SK-N-SH (cell line): ENCODE data around the gene PMEPA1. TPM values are rescaled to one million over a fixed set of nuclear protein-coding genes. Genes with fewer than 3 reads are reported as not detected.

Experiments used
- CTCF ChIA-PET: fragments of 300-600, 350-600 bp; formaldehyde crosslinking; extraction: SDS; loops from one replicate; lab custom pipeline; 2021; lab: Yijun Ruan, JAX
- POLR2A ChIA-PET: fragments of 350-600 bp; sonication (Branson Sonifier 250); formaldehyde crosslinking; extraction: SDS; loops from one replicate; lab custom pipeline; 2020; ENCODE audit warnings: antibody characterized with exemption, inconsistent platforms; lab: Yijun Ruan, JAX
- DNase-seq: peaks from one replicate; pipeline ENCODE4 v3.0.0; 2012
- H2AFZ ChIP-seq: fragments of 200-600 bp; sonication (generic); 2 replicates; pipeline ENCODE4 v1.8.1; 2016; ENCODE audit warnings: antibody characterized with exemption, mild to moderate bottlenecking, low read depth
- H3F3A ChIP-seq: fragments of 200-600 bp; sonication (generic); replicated peaks from 2 replicates; pipeline ENCODE3; 2016; ENCODE audit warnings: antibody characterized with exemption, mild to moderate bottlenecking; ENCODE audit not compliant: insufficient read depth
- H3K27ac ChIP-seq, 2 experiments: fragments of 200-500 bp in 1 of 2; fragments of 200-600 bp in 1 of 2; sonication (Bioruptor generic) in 1 of 2; sonication (generic), shearing (Covaris generic) in 1 of 2; 2 replicates each; pipeline versions ENCODE4 v1.5.1 to v1.6.1; 2014 to 2016; ENCODE audit warnings: low read depth in 2 of 2, inconsistent platforms in 1 of 2, low read length in 1 of 2, mild to moderate bottlenecking in 1 of 2, mixed read lengths in 1 of 2
- H3K27me3 ChIP-seq: fragments of 200-600 bp; sonication (generic), shearing (Covaris generic); 2 replicates; pipeline ENCODE4 v1.6.1; 2016; ENCODE audit warnings: mixed run types; ENCODE audit not compliant: insufficient read depth
- H3K36me3 ChIP-seq, 2 experiments: fragments of 200-500 bp in 1 of 2; fragments of 200-600 bp in 1 of 2; sonication (Bioruptor generic) in 1 of 2; sonication (generic) in 1 of 2; replicated peaks in 1 of 2; 2 replicates each; pipeline versions ENCODE3 to v1.5.1; 2014 to 2016; ENCODE audit warnings: low read length in 1 of 2, mild to moderate bottlenecking in 1 of 2; ENCODE audit not compliant: insufficient read depth in 2 of 2, control insufficient read depth in 1 of 2
- H3K4me1 ChIP-seq, 2 experiments: fragments of 200-500 bp in 1 of 2; fragments of 200-600 bp in 1 of 2; sonication (Bioruptor generic) in 1 of 2; sonication (generic), shearing (Covaris generic) in 1 of 2; 2 replicates each; pipeline versions ENCODE4 v1.5.1 to v1.6.1; 2014 to 2016; ENCODE audit warnings: low read depth in 1 of 2, low read length in 1 of 2, mixed run types in 1 of 2; ENCODE audit not compliant: insufficient read depth in 2 of 2, control insufficient read depth in 1 of 2
- H3K4me2 ChIP-seq: fragments of 200-600 bp; sonication (generic), shearing (Covaris generic); 2 replicates; pipeline ENCODE4 v1.6.1; 2017; ENCODE audit warnings: mixed run types
- H3K4me3 ChIP-seq, 2 experiments: fragments of 200-500 bp in 1 of 2; fragments of 200-600 bp in 1 of 2; sonication (Bioruptor generic) in 1 of 2; sonication (generic), shearing (Covaris generic) in 1 of 2; 2 replicates each; pipeline versions ENCODE4 v1.5.1 to v1.8.1; 2014 to 2016; ENCODE audit warnings: low read depth in 2 of 2, inconsistent platforms in 1 of 2, low read length in 1 of 2, mild to moderate bottlenecking in 1 of 2, mixed read lengths in 1 of 2, moderate library complexity in 1 of 2
- H3K79me2 ChIP-seq: fragments of 200-600 bp; sonication (generic); 2 replicates; pipeline ENCODE4 v1.8.1; 2017; ENCODE audit warnings: mild to moderate bottlenecking; ENCODE audit not compliant: insufficient read depth
- H3K9ac ChIP-seq: fragments of 200-600 bp; sonication (generic); 2 replicates; pipeline ENCODE4 v1.6.1; 2017; ENCODE audit warnings: mixed run types
- H3K9me2 ChIP-seq: fragments of 200-600 bp; sonication (generic); 2 replicates; pipeline ENCODE4 v1.6.1; 2017; ENCODE audit warnings: mixed run types
- H3K9me3 ChIP-seq: fragments of 200-600 bp; sonication (generic); 2 replicates; pipeline ENCODE4 v1.6.1; 2017; ENCODE audit warnings: mixed run types, mild to moderate bottlenecking, moderate library complexity
- H4K20me1 ChIP-seq: fragments of 200-600 bp; sonication (generic); 2 replicates; pipeline ENCODE4 v1.6.1; 2017; ENCODE audit warnings: mild to moderate bottlenecking, mixed run types; ENCODE audit not compliant: insufficient read depth
- EP300 ChIP-seq, 2 experiments: IDR thresholded peaks; 2 replicates each; pipeline versions ENCODE4 v1.4.0 to v1.6.1; 2012; ENCODE audit warnings: borderline replicate concordance in 1 of 2, low read depth in 1 of 2, low read length in 1 of 2
- EZH2phosphoT487 ChIP-seq: fragments of 200-600 bp; sonication (generic); IDR thresholded peaks from 2 replicates; pipeline ENCODE4 v1.6.1; 2017; ENCODE audit warnings: low read depth, mixed run types, mild to moderate bottlenecking, antibody characterized with exemption, moderate library complexity, borderline replicate concordance
- FOXJ3 ChIP-seq: sonication (generic); formaldehyde crosslinking; IDR thresholded peaks from 2 replicates; pipeline ENCODE4 v1.5.1; 2020; ENCODE audit warnings: mild to moderate bottlenecking, missing genetic modification reagents
- GABPA ChIP-seq: IDR thresholded peaks from 2 replicates; pipeline ENCODE4 v1.4.0; 2012; ENCODE audit warnings: low read depth, mild to moderate bottlenecking
- GATA2 ChIP-seq: sonication (generic); formaldehyde crosslinking; IDR thresholded peaks from 2 replicates; pipeline ENCODE4 v1.5.0; 2020; ENCODE audit warnings: mild to moderate bottlenecking, missing genetic modification reagents
- JUND ChIP-seq: IDR thresholded peaks from 2 replicates; pipeline ENCODE4 v1.4.0; 2012
- MEF2A ChIP-seq: IDR thresholded peaks from 2 replicates; pipeline ENCODE4 v1.4.0; 2012; ENCODE audit warnings: low read depth, borderline replicate concordance
- RCOR1 ChIP-seq: fragments of 150-350 bp; IDR thresholded peaks from 2 replicates; pipeline ENCODE4 v1.6.1; 2017; ENCODE audit warnings: antibody characterized with exemption, low read length
- RFX5 ChIP-seq: IDR thresholded peaks from 2 replicates; pipeline ENCODE4 v1.6.1; 2012; ENCODE audit warnings: mild to moderate bottlenecking, improper control_type of control experiment, low read length
- SIN3A ChIP-seq: IDR thresholded peaks from 2 replicates; pipeline ENCODE4 v1.6.1; 2012; ENCODE audit warnings: low read depth, mild to moderate bottlenecking, low read length, moderate library complexity, borderline replicate concordance
- TCF12 ChIP-seq: IDR thresholded peaks from 2 replicates; pipeline ENCODE4 v1.4.0; 2012
- TEAD4 ChIP-seq: IDR thresholded peaks from 2 replicates; pipeline ENCODE4 v1.4.0; 2012; ENCODE audit warnings: mild to moderate bottlenecking, borderline replicate concordance; ENCODE audit not compliant: insufficient read depth
- ZBTB33 ChIP-seq: IDR thresholded peaks from 2 replicates; pipeline ENCODE4 v1.4.0; 2012; ENCODE audit warnings: low read depth, borderline replicate concordance
- WGBS: methylation state at CpG from one replicate; pipeline ENCODE4 v1.1.6; 2017; ENCODE audit warnings: low lambda C conversion rate; 5-methylcytosine and 5-hydroxymethylcytosine counted together
- polyA plus RNA-seq, 3 experiments: library from polyadenylated mRNA; depleted of rRNA; stranded (reverse); fragments of >200 nt; gene quantifications; 2 replicates each; pipeline ENCODE4 v1.2.3, GENCODE V29; 2012
- TF ChIP-seq, protein P1 (sequence below): fragments of 150-350 bp; IDR thresholded peaks from 2 replicates; pipeline ENCODE4 v1.6.1; 2017; ENCODE audit warnings: antibody characterized with exemption, low read length, low read depth, borderline replicate concordance
- TF ChIP-seq, protein P2 (sequence below): IDR thresholded peaks from 2 replicates; pipeline ENCODE4 v1.4.0; 2012; ENCODE audit warnings: low read depth, borderline replicate concordance

Gene PMEPA1
- polyA plus RNA-seq, 1 of the 3 experiments (the other 2 are of a cell fraction) = 7.1 TPM

GRCh38 chr20:57728762-57729161 is 18.9 kb upstream of the PMEPA1 start (continued):
- TF ChIP-seq, protein P1, sequence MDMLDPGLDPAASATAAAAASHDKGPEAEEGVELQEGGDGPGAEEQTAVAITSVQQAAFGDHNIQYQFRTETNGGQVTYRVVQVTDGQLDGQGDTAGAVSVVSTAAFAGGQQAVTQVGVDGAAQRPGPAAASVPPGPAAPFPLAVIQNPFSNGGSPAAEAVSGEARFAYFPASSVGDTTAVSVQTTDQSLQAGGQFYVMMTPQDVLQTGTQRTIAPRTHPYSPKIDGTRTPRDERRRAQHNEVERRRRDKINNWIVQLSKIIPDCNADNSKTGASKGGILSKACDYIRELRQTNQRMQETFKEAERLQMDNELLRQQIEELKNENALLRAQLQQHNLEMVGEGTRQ = no peak
- no peak for TF ChIP-seq FOXJ3 (CRISPR knock-in tag)
- TF ChIP-seq, all 33 proteins: peak for 0

DNA sequence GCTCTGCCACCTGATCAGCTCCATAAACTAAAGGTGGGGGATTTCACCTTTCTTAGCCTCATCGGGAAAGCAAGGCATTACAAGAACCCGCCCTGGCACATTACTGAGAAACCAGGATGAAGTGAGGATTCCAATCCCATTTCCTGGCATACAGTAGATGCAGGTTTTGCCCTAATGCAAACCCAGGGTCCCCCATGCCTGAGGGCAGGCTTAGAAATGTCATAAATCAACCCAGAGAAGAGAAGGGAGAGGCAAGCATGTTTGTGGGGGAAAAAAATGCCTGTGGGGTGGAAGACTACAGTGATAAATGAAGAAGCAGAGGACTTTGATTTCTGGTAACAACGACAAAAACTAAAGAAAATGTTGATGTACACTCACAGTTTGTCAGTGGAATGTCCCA is 18.0 kb upstream of the PMEPA1 start:
- no peaks in the 10 kb centered on the region for H3K27me3 ChIP-seq
- WGBS = 71% methylated on average over 3 of the region's 3 CpGs
- TF ChIP-seq GABPA = no peak
- no peak for TF ChIP-seq EP300 (IDR thresholded peaks at IDR 0.05; ENCODE audit: borderline replicate concordance in 1 of 2, low read depth in 1 of 2, low read length in 1 of 2)
- TF ChIP-seq JUND = no peak
- TF ChIP-seq EZH2phosphoT487 = no peak
- no peak for TF ChIP-seq RFX5
- TF ChIP-seq GATA2 = no peak
- TF ChIP-seq RCOR1 = no peak
- no peak for TF ChIP-seq MEF2A
- TF ChIP-seq, protein P2, sequence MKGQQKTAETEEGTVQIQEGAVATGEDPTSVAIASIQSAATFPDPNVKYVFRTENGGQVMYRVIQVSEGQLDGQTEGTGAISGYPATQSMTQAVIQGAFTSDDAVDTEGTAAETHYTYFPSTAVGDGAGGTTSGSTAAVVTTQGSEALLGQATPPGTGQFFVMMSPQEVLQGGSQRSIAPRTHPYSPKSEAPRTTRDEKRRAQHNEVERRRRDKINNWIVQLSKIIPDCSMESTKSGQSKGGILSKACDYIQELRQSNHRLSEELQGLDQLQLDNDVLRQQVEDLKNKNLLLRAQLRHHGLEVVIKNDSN = no peak
- TF ChIP-seq SIN3A = no peak
- no peak for TF ChIP-seq TCF12
- no peak for TF ChIP-seq TEAD4
- no peak for TF ChIP-seq ZBTB33

More for the DNA sequence above, 18.0 kb upstream of the PMEPA1 start:
- H3K27ac ChIP-seq = no peak overlapping the region
- no peaks in the 10 kb centered on the region for H4K20me1 ChIP-seq
- H3F3A ChIP-seq = no peaks in the 10 kb centered on the region
- peaks cover 0 to 8% of the 10 kb centered on the region in 2 experiments; a peak in 1 of 4 replicates for H3K4me1 ChIP-seq
- ChIA-PET CTCF (interaction anchor here (1.4 kb wide), 1 partner anchor 17 kb away, joined by 3 read pairs; no protein-coding TSS in a partner anchor), POLR2A (no interaction called here)
- H3K4me3 ChIP-seq = no peak overlapping the region
- no peak overlapping the region for H3K9ac ChIP-seq
- no peaks in the 10 kb centered on the region for H3K36me3 ChIP-seq
- H2AFZ ChIP-seq = no peak overlapping the region
- no peak overlapping the region for H3K4me2 ChIP-seq
- no peaks in the 10 kb centered on the region for H3K9me2 ChIP-seq
- no peaks in the 10 kb centered on the region for H3K9me3 ChIP-seq
- DNase-seq = no peak
- H3K79me2 ChIP-seq = no peaks in the 10 kb centered on the region
